HepG2 (cell line): ENCODE measurements around the gene NGFR. TPM values are rescaled to one million over a fixed set of nuclear protein-coding genes. Genes with fewer than 3 reads are reported as not detected.

ENCODE experiments used
- FOXA3 ChIP-seq: IDR thresholded peaks from 2 replicates; pipeline ENCODE4 v1.6.1; 2016; ENCODE audit warnings: missing genetic modification reagents, missing compliant biosample characterization
- FOXC1 ChIP-seq: sonication (generic); formaldehyde crosslinking; IDR thresholded peaks from 2 replicates; pipeline ENCODE4 v1.8.0; 2022; ENCODE audit warnings: mild to moderate bottlenecking, missing genetic modification reagents, borderline replicate concordance
- HNRNPL ChIP-seq: fragments of 200-400 bp; formaldehyde crosslinking; IDR thresholded peaks from 2 replicates; pipeline ENCODE4 v1.6.1; 2017; ENCODE audit warnings: mild to moderate bottlenecking, low read depth, low read length
- MNT ChIP-seq: fragments of 450-650 bp; IDR thresholded peaks from 2 replicates; pipeline ENCODE4 v1.6.1; 2016
- RXRB ChIP-seq: IDR thresholded peaks from 2 replicates; pipeline ENCODE4 v1.6.1; 2016; ENCODE audit warnings: borderline replicate concordance, missing genetic modification reagents, missing compliant biosample characterization
- SNAPC5 ChIP-seq: sonication (generic); formaldehyde crosslinking; IDR thresholded peaks from 2 replicates; pipeline ENCODE4 v1.8.1; 2023; ENCODE audit warnings: mild to moderate bottlenecking, missing genetic modification reagents, borderline replicate concordance
- SOX5 ChIP-seq: IDR thresholded peaks from 2 replicates; pipeline ENCODE4 v1.6.1; 2016; ENCODE audit warnings: borderline replicate concordance
- YEATS4 ChIP-seq: sonication (generic); formaldehyde crosslinking; IDR thresholded peaks from 2 replicates; pipeline ENCODE4 v1.4.0; 2020; ENCODE audit warnings: missing genetic modification reagents, borderline replicate concordance
- ZBTB3 ChIP-seq: sonication (generic); formaldehyde crosslinking; IDR thresholded peaks from 2 replicates; pipeline ENCODE4 v1.4.0; 2020; ENCODE audit warnings: low read depth, mild to moderate bottlenecking, moderate library complexity, missing genetic modification reagents, borderline replicate concordance
- ZBTB42 ChIP-seq: sonication (generic); formaldehyde crosslinking; IDR thresholded peaks from 2 replicates; pipeline ENCODE4 v1.5.0; 2020; ENCODE audit warnings: mild to moderate bottlenecking, missing genetic modification reagents
- ZFP36L1 ChIP-seq: sonication (generic); formaldehyde crosslinking; IDR thresholded peaks from 2 replicates; pipeline ENCODE4 v1.8.0; 2022; ENCODE audit warnings: mild to moderate bottlenecking, missing genetic modification reagents, moderate library complexity
- ZFP91 ChIP-seq: sonication (generic); formaldehyde crosslinking; IDR thresholded peaks from 2 replicates; pipeline ENCODE4 v1.9.0; 2022; ENCODE audit warnings: missing genetic modification reagents, mild to moderate bottlenecking, borderline replicate concordance
- ZKSCAN1 ChIP-seq: fragments of 150-350 bp; IDR thresholded peaks from 2 replicates; pipeline ENCODE4 v1.6.1; 2014; ENCODE audit warnings: low read length
- ZNF326 ChIP-seq: sonication (generic); formaldehyde crosslinking; IDR thresholded peaks from 2 replicates; pipeline ENCODE4 v1.4.0; 2020; ENCODE audit warnings: missing genetic modification reagents, borderline replicate concordance
- ZNF609 ChIP-seq: sonication (generic); formaldehyde crosslinking; IDR thresholded peaks from 2 replicates; pipeline ENCODE4 v1.4.0; 2020; ENCODE audit warnings: mild to moderate bottlenecking, missing genetic modification reagents, borderline replicate concordance
- ZNF691 ChIP-seq: sonication (generic); formaldehyde crosslinking; IDR thresholded peaks from 2 replicates; pipeline ENCODE4 v1.4.0; 2020; ENCODE audit warnings: missing genetic modification reagents, low read depth, mild to moderate bottlenecking, borderline replicate concordance
- ZNF768 ChIP-seq: sonication (generic); formaldehyde crosslinking; IDR thresholded peaks from 2 replicates; pipeline ENCODE4 v1.4.0; 2020; ENCODE audit warnings: missing genetic modification reagents
- polyA plus RNA-seq, 8 experiments: library from polyadenylated mRNA; depleted of rRNA in 3 of 8; stranded (reverse) in 7 of 8; unstranded in 1 of 8; fragments of >200 nt; fragmentation: Illumina TruSeq in 4 of 8; extraction: Trizol in 4 of 8; gene quantifications; 2 replicates each; pipeline versions ENCODE4 v1.2.1 to v1.2.3, GENCODE V29; 2011 to 2016; ENCODE audit warnings: low read depth in 4 of 8, missing spikeins in 1 of 8, mixed read lengths in 1 of 8; ENCODE audit not compliant: insufficient read depth in 1 of 8
- total RNA-seq, 5 experiments: library from RNA; depleted of rRNA; stranded (reverse); fragments of >200 nt; fragmentation: Illumina TruSeq; extraction: Trizol; gene quantifications; 2 replicates each; pipeline ENCODE4 v1.2.3, GENCODE V29; 2016; ENCODE audit warnings: low read depth in 1 of 5

The NGFR gene
- total and polyA plus RNA-seq, 2 of the 13 experiments (the other 11 are each of a cell fraction or from before 2014, with no cell fraction given) = 1.1 to 1.8 TPM

- TF ChIP-seq ZNF609 = 0 out of 2 replicates have a peak, but pooled peaks have one; percentile 36
- TF ChIP-seq ZNF691 (CRISPR knock-in tag) = peak; percentile 81; the same call in 1 of the 2 replicates
- 0 out of 2 replicates have a peak, but pooled peaks have one; percentile 14 for TF ChIP-seq SOX5 (CRISPR knock-in tag)
- peak; percentile 85 for TF ChIP-seq ZNF768 (CRISPR knock-in tag)
- TF ChIP-seq ZNF326 (CRISPR knock-in tag) = 0 out of 2 replicates have a peak, but pooled peaks have one; percentile 64
- peak; percentile 50; the same call in 1 of the 2 replicates for TF ChIP-seq FOXA3 (CRISPR knock-in tag)
- TF ChIP-seq SNAPC5 (CRISPR knock-in tag) = no peak
- TF ChIP-seq FOXC1 (CRISPR knock-in tag) = peak; percentile 76; the same call in 1 of the 2 replicates
- TF ChIP-seq ZKSCAN1 = 0 out of 2 replicates have a peak, but pooled peaks have one; percentile 18
- TF ChIP-seq RXRB (CRISPR knock-in tag) = peak; percentile 60; the same call in 1 of the 2 replicates
- no peak for TF ChIP-seq MNT
- TF ChIP-seq ZFP91 (CRISPR knock-in tag) = peak; percentile 87
- no peak for TF ChIP-seq ZFP36L1
- no peak for TF ChIP-seq ZBTB3
- peak; percentile 69; the same call in 1 of the 2 replicates for TF ChIP-seq YEATS4 (CRISPR knock-in tag)
- peak; percentile 86 for TF ChIP-seq HNRNPL
- peak; percentile 63; the same call in 1 of the 2 replicates for TF ChIP-seq ZBTB42 (CRISPR knock-in tag)
Measured at GRCh38 chr17:49556223-49556943, 61.3 kb downstream of the NGFR start (continued).
